Measurements from ENCODE around the gene HOMER2. TPM values are rescaled to one million over a fixed set of nuclear protein-coding genes. Genes with fewer than 3 reads are reported as not detected.

The HOMER2 gene
- total RNA-seq, 4 donors from 2014 or later, result 30.9 to 59.0 (median 39.4) TPM

DNA sequence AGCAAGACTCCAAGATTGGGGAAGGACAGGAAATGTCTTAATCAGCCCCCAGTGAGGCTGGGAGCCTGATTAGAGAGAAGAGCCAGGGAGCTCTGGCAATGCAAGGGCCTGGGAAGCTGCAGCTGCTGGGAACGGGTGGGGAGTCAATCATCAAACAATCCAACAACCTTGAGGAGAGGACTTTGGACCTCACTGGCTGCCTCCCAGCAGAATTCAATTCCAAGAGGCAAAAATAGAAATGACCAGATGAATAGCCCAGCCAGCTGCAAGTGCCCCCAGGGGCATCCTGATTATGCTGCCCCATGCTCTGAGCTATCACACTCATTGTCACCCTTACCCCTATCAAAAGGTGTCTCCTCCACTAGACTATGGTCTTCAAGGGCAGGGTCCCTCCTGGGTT lies 6.1 kb upstream of the HOMER2 start:
- intact Hi-C loops (cut with DNase I), result no loop called here
- H3K27me3 ChIP-seq, result no peaks in the 10 kb centered on the region
- H3K4me3 ChIP-seq, result no peak overlapping the region
- no peaks in the 10 kb centered on the region for H3K9me3 ChIP-seq
- no peak for DNase-seq
- no peak overlapping the region for H3K27ac ChIP-seq
- H3K4me1 ChIP-seq, result peaks cover 0 to 5% (median 0%) of the 10 kb centered on the region in 3 donors
- TF ChIP-seq, protein P1, sequence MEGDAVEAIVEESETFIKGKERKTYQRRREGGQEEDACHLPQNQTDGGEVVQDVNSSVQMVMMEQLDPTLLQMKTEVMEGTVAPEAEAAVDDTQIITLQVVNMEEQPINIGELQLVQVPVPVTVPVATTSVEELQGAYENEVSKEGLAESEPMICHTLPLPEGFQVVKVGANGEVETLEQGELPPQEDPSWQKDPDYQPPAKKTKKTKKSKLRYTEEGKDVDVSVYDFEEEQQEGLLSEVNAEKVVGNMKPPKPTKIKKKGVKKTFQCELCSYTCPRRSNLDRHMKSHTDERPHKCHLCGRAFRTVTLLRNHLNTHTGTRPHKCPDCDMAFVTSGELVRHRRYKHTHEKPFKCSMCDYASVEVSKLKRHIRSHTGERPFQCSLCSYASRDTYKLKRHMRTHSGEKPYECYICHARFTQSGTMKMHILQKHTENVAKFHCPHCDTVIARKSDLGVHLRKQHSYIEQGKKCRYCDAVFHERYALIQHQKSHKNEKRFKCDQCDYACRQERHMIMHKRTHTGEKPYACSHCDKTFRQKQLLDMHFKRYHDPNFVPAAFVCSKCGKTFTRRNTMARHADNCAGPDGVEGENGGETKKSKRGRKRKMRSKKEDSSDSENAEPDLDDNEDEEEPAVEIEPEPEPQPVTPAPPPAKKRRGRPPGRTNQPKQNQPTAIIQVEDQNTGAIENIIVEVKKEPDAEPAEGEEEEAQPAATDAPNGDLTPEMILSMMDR (IDR thresholded peaks at IDR 0.05), result no peak
- no peak for TF ChIP-seq POLR2A (IDR thresholded peaks at IDR 0.05)
- WGBS, 2 donors, result 33 to 67% methylated on average over 1 of the region's 1 CpG
- H3K36me3 ChIP-seq, result no peaks in the 10 kb centered on the region

DNA sequence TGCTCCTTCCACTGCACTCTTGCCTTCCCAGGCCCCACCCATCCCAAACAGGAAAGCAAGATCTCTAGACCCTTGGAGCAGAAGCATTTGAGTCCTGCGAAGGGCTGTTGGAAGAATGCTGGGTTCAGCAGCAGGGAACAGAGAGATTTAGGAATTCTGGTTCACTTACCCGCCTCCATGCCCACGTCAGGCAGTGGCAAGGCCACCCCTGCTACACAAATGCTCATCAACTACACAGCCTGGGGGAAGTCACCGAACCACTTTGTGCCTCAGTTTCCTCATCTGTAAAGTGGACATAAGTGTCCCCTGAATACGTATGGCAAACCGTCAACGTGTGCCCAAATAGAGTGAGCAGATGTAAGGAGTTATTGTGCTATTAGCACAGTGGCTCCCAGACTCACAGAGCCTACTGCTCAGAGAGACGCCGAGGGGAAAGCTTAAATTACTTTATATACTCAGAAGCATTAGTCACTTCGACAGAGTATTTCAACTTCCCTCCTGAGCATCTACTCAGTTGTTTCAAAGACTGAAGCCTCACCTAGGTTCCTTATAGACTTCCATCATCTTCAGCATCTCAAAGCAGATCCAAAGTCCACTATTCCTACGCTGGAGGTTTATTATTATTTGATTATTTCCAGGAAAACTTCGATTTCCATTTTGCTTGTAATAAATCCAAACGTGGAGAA lies 905 bp downstream of the HOMER2 start:
- TF ChIP-seq POLR2A (IDR thresholded peaks at IDR 0.05), result peak in 1 of 4 donors; percentile 23
- TF ChIP-seq, protein P1 (IDR thresholded peaks at IDR 0.05), result no peak
- intact Hi-C loops (cut with DNase I), result no loop called here
- H3K4me3 ChIP-seq, result peak overlapping the region; percentile 50 to 86 (median 66)
- H3K27ac ChIP-seq, result peak overlapping the region; percentile 51 to 77 (median 70)
- peaks cover 4 to 21% (median 11%) of the 10 kb centered on the region in 3 donors for H3K4me1 ChIP-seq
- 30 to 48% methylated on average over 9 to 13 of the region's 13 CpGs for WGBS, 2 donors
- H3K27me3 ChIP-seq, result peaks cover 0 to 30% (median 0%) of the 10 kb centered on the region in 4 donors
- DNase-seq, result no peak
- no peaks in the 10 kb centered on the region for H3K9me3 ChIP-seq
- no peaks in the 10 kb centered on the region for H3K36me3 ChIP-seq

DNA sequence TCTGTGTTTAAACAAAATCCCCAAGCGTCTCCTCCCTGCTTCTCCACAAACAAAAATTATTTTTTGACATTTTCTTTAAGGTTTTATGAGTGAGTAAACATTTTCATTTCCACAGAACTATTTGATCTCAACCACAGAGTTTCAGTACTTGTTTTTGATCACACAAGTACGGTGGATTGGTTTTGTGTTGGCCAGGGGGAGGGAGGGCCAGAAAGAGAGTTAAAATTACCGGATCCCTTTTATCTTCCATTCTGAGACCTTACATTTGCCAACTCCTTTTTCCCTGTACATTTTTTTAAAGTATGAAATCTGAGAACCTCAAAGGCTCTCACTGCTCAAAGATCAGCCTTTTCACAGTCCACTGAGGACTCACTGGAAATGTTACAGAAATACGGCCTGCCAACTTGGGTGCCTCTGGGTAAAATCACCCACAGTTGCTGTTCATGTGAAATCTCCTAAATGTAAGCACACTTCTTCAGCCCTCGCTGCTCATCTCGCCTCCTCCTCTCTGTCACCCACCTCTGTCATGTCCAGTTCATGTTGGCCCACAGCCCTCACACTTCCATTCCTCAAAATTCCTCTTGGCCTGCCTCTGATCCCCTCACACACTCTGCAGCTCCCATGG lies 1.7 kb downstream of the HOMER2 start:
- H3K36me3 ChIP-seq, result no peaks in the 10 kb centered on the region
- H3K4me3 ChIP-seq, result peak overlapping the region in 1 of 4 donors; percentile 86
- intact Hi-C loops (cut with DNase I), result no loop called here
- no peaks in the 10 kb centered on the region for H3K9me3 ChIP-seq
- no peak overlapping the region for H3K27ac ChIP-seq
- 56 to 60% methylated on average over 6 of the region's 6 CpGs for WGBS, 2 donors
- TF ChIP-seq, protein P1 (IDR thresholded peaks at IDR 0.05), result no peak
- TF ChIP-seq POLR2A (IDR thresholded peaks at IDR 0.05), result no peak
- DNase-seq, result no peak
- peaks cover 4 to 21% (median 11%) of the 10 kb centered on the region in 3 donors for H3K4me1 ChIP-seq
- H3K27me3 ChIP-seq, result peaks cover 0 to 30% (median 0%) of the 10 kb centered on the region in 4 donors

DNA sequence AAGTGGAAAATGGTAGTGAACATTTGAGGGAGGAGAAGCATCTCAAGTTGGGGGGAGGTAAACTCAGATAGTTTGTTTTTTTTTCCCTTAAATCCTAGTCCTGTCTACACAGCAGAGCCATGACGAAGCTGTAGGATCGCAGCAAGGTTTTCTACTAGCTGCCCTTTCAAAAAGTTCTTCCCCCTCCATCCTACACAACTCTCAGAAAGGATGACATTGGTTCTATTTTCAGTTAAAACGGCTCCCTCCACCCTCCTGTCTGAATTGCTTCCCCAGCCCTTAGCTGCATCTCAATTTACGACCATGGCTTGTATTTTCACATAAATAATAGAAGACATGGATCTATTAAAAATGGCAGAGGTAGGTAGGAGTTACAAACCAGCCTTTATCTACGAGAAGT lies 2.2 kb downstream of the HOMER2 start:
- TF ChIP-seq POLR2A (IDR thresholded peaks at IDR 0.05), result no peak

DNA sequence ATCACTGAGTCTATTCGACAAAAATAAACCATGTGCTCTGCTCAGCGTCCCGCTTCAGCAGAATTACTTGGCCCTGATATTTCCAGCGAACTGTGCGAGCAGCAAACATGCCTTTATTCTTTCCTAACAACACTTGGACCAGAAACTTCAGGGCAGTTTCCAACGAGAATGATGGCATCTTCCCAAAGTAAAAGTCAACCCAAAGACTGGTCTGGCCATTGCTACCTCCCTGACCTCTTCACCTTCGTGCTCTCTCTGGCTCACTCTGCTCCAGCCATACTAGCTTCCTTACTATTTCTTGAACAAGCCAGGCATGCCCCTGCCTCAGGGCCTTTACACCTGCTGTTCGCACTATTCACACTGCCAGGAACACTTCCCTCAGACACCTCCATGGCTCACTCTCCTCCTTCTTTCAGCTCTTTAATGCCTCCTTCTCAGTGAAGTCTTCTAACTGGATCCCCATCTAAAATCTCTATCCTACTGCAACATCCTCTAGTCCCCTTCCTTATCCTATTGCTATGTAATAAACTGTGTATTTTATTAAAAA lies 6.3 kb downstream of the HOMER2 start:
- TF ChIP-seq, protein P1 (IDR thresholded peaks at IDR 0.05), result no peak
- TF ChIP-seq POLR2A (IDR thresholded peaks at IDR 0.05), result no peak
- Histone ChIP-seq H3K9me3 (no peaks in the 10 kb centered on the region), H3K4me3 (no peak overlapping the region), H3K27ac (no peak overlapping the region), H3K27me3 (peaks cover 0 to 19% (median 0%) of the 10 kb centered on the region in 4 donors), H3K4me1 (peaks cover 3 to 40% (median 6%) of the 10 kb centered on the region in 3 donors), H3K36me3 (no peaks in the 10 kb centered on the region)
- WGBS, 2 donors, result 82 to 83% methylated on average over 8 of the region's 8 CpGs
- intact Hi-C loops (cut with DNase I), result no loop called here
- no peak for DNase-seq

More for the DNA sequence above, 2.2 kb downstream of the HOMER2 start:
- H3K4me1 ChIP-seq, result peaks cover 4 to 21% (median 11%) of the 10 kb centered on the region in 3 donors
- no peak overlapping the region for H3K4me3 ChIP-seq
- no peak overlapping the region for H3K27ac ChIP-seq
- no peaks in the 10 kb centered on the region for H3K9me3 ChIP-seq
- H3K36me3 ChIP-seq, result no peaks in the 10 kb centered on the region
- intact Hi-C loops (cut with DNase I), result no loop called here
- WGBS, 2 donors, result 71 to 78% methylated on average over 5 of the region's 5 CpGs
- peaks cover 0 to 30% (median 0%) of the 10 kb centered on the region in 4 donors for H3K27me3 ChIP-seq
- no peak for DNase-seq

All from esophagus squamous epithelium (tissue), 5 donors.